OCI-LY7 (cell line): ENCODE results near the gene JAG2.

ENCODE experiments used
- EZH2phosphoT487 ChIP-seq: fragments of 200-600 bp; sonication (generic); IDR thresholded peaks from 2 replicates; pipeline ENCODE4 v1.6.1; 2018; ENCODE audit warnings: low read depth, borderline replicate concordance, mild to moderate bottlenecking, mixed run types, antibody characterized with exemption, low read length, moderate library complexity, mixed read lengths
- TF ChIP-seq, protein P1 (sequence below): fragments of 200-600 bp; sonication (generic); conservative IDR thresholded peaks from 2 replicates; pipeline ENCODE4 v1.5.1; 2014; ENCODE audit warnings: mild to moderate bottlenecking, antibody characterized with exemption, low read length, moderate library complexity, mixed read lengths

DNA sequence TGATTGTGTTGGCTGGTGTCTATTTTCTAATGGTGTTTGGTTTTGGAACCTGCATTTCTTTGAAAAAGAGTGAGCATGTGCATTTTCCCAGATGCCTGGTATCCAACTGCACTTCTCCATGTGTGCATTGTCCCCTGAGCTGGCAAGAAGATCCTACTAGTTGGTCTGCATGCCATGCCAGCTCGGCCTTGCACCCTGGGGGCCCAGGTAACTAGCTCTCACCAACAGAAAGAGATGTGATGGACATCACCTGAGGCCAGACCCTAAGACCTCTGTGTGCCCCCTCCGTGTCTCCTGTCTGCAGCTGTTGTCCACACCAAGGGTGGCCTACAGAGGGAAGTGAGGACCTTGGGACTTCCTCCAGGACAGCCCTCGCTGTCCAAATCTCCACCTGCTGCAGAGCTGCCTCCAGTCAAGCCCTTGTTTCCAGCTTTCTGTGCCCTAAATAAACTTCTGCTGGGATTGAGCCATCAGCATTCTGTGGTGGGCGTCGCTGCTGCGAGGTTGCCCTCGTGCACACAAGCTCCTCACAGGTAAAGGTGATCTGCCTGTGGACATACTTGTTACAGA is 73.3 kb downstream of the JAG2 start:
- TF ChIP-seq, protein P1, sequence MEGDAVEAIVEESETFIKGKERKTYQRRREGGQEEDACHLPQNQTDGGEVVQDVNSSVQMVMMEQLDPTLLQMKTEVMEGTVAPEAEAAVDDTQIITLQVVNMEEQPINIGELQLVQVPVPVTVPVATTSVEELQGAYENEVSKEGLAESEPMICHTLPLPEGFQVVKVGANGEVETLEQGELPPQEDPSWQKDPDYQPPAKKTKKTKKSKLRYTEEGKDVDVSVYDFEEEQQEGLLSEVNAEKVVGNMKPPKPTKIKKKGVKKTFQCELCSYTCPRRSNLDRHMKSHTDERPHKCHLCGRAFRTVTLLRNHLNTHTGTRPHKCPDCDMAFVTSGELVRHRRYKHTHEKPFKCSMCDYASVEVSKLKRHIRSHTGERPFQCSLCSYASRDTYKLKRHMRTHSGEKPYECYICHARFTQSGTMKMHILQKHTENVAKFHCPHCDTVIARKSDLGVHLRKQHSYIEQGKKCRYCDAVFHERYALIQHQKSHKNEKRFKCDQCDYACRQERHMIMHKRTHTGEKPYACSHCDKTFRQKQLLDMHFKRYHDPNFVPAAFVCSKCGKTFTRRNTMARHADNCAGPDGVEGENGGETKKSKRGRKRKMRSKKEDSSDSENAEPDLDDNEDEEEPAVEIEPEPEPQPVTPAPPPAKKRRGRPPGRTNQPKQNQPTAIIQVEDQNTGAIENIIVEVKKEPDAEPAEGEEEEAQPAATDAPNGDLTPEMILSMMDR = no peak
- TF ChIP-seq EZH2phosphoT487 = no peak
